HepG2 (cell line): ENCODE results near the gene PPP2R2C. TPM values are rescaled to one million over a fixed set of nuclear protein-coding genes. Genes with fewer than 3 reads are reported as not detected.

Source experiments
- ATF5 ChIP-seq: sonication (generic); formaldehyde crosslinking; IDR thresholded peaks from 2 replicates; pipeline ENCODE4 v1.4.0; 2020; ENCODE audit warnings: mild to moderate bottlenecking, low read depth, missing genetic modification reagents
- CAMTA2 ChIP-seq: sonication (generic); formaldehyde crosslinking; IDR thresholded peaks from 2 replicates; pipeline ENCODE4 v1.4.0; 2020; ENCODE audit warnings: mild to moderate bottlenecking, missing genetic modification reagents, borderline replicate concordance
- CEBPG ChIP-seq: IDR thresholded peaks from 2 replicates; pipeline ENCODE4 v1.6.1; 2016
- E2F1 ChIP-seq: sonication (generic); formaldehyde crosslinking; IDR thresholded peaks from 2 replicates; pipeline ENCODE4 v1.5.0; 2020; ENCODE audit warnings: missing genetic modification reagents
- ESRRA ChIP-seq: sonication (generic); formaldehyde crosslinking; IDR thresholded peaks from 2 replicates; pipeline ENCODE4 v1.5.1; 2020; ENCODE audit warnings: mild to moderate bottlenecking, low read depth, missing genetic modification reagents
- HDAC2 ChIP-seq: sonication (generic); formaldehyde crosslinking; IDR thresholded peaks from 2 replicates; pipeline ENCODE4 v1.4.0; 2020; ENCODE audit warnings: missing genetic modification reagents
- HOXA3 ChIP-seq: sonication (generic); formaldehyde crosslinking; IDR thresholded peaks from 2 replicates; pipeline ENCODE4 v1.5.0; 2020; ENCODE audit warnings: missing genetic modification reagents
- LRRFIP1 ChIP-seq: sonication (generic); formaldehyde crosslinking; conservative IDR thresholded peaks from 2 replicates; pipeline ENCODE4 v1.4.0; 2020; ENCODE audit warnings: missing genetic modification reagents
- MTA3 ChIP-seq: sonication (generic); formaldehyde crosslinking; IDR thresholded peaks from 2 replicates; pipeline ENCODE4 v1.4.0; 2020; ENCODE audit warnings: missing genetic modification reagents
- MYC ChIP-seq: sonication (generic); formaldehyde crosslinking; IDR thresholded peaks from 2 replicates; pipeline ENCODE4 v1.9.0; 2021; ENCODE audit warnings: missing genetic modification reagents, borderline replicate concordance
- REST ChIP-seq, 2 experiments: IDR thresholded peaks; 2 replicates each; pipeline ENCODE4 v1.6.1; 2011 to 2012; ENCODE audit warnings: low read length in 2 of 2, borderline replicate concordance in 1 of 2, low read depth in 1 of 2, mild to moderate bottlenecking in 1 of 2, moderate library complexity in 1 of 2
- RXRB ChIP-seq: IDR thresholded peaks from 2 replicates; pipeline ENCODE4 v1.6.1; 2016; ENCODE audit warnings: borderline replicate concordance, missing genetic modification reagents, missing compliant biosample characterization
- SALL2 ChIP-seq: sonication (generic); formaldehyde crosslinking; IDR thresholded peaks from 2 replicates; pipeline ENCODE4 v1.8.1; 2023; ENCODE audit warnings: mild to moderate bottlenecking, missing genetic modification reagents, inconsistent platforms
- SIN3A ChIP-seq: IDR thresholded peaks from 2 replicates; pipeline ENCODE4 v1.6.1; 2011; ENCODE audit warnings: low read depth, mild to moderate bottlenecking, control low read depth, low read length, borderline replicate concordance
- SOX5 ChIP-seq: IDR thresholded peaks from 2 replicates; pipeline ENCODE4 v1.6.1; 2016; ENCODE audit warnings: borderline replicate concordance
- U2AF2 ChIP-seq: fragments of 200-400 bp; formaldehyde crosslinking; IDR thresholded peaks from 2 replicates; pipeline ENCODE4 v1.6.1; 2017; ENCODE audit warnings: low read depth, mild to moderate bottlenecking, low read length
- XBP1 ChIP-seq: sonication (generic); formaldehyde crosslinking; IDR thresholded peaks from 2 replicates; pipeline ENCODE4 v1.5.0; 2020; ENCODE audit warnings: missing genetic modification reagents
- ZNF260 ChIP-seq: sonication (generic); formaldehyde crosslinking; IDR thresholded peaks from 2 replicates; pipeline ENCODE4 v1.4.0; 2020; ENCODE audit warnings: missing genetic modification reagents, low read depth, mild to moderate bottlenecking, borderline replicate concordance
- ZNF275 ChIP-seq: sonication (generic); formaldehyde crosslinking; IDR thresholded peaks from 2 replicates; pipeline ENCODE4 v1.8.0; 2022; ENCODE audit warnings: missing genetic modification reagents, mild to moderate bottlenecking, inconsistent platforms, borderline replicate concordance
- ZNF441 ChIP-seq: sonication (generic); formaldehyde crosslinking; IDR thresholded peaks from 2 replicates; pipeline ENCODE4 v1.7.0; 2021; ENCODE audit warnings: missing genetic modification reagents, borderline replicate concordance
- polyA plus RNA-seq, 8 experiments: library from polyadenylated mRNA; depleted of rRNA in 3 of 8; stranded (reverse) in 7 of 8; unstranded in 1 of 8; fragments of >200 nt; fragmentation: Illumina TruSeq in 4 of 8; extraction: Trizol in 4 of 8; gene quantifications; 2 replicates each; pipeline versions ENCODE4 v1.2.1 to v1.2.3, GENCODE V29; 2011 to 2016; ENCODE audit warnings: low read depth in 4 of 8, missing spikeins in 1 of 8, mixed read lengths in 1 of 8; ENCODE audit not compliant: insufficient read depth in 1 of 8
- total RNA-seq, 5 experiments: library from RNA; depleted of rRNA; stranded (reverse); fragments of >200 nt; fragmentation: Illumina TruSeq; extraction: Trizol; gene quantifications; 2 replicates each; pipeline ENCODE4 v1.2.3, GENCODE V29; 2016; ENCODE audit warnings: low read depth in 1 of 5

Gene PPP2R2C
- total and polyA plus RNA-seq, 2 of the 13 experiments (the other 11 are each of a cell fraction or from before 2014, with no cell fraction given) = 0.60 to 8.6 TPM

GRCh38 chr4:6322761-6323566, 149.4 kb downstream of the PPP2R2C start (continued):
- TF ChIP-seq LRRFIP1 (CRISPR knock-in tag) (no peak), SIN3A (no peak; the same call in 1 of the 2 replicates), SALL2 (CRISPR knock-in tag) (peak; percentile 66; the same call in 1 of the 2 replicates), MYC (CRISPR knock-in tag) (peak; percentile 43; the same call in 1 of the 2 replicates), E2F1 (CRISPR knock-in tag) (no peak), HDAC2 (CRISPR knock-in tag) (peak; percentile 77), MTA3 (CRISPR knock-in tag) (no peak), RXRB (CRISPR knock-in tag) (peak; percentile 70), U2AF2 (no peak), HOXA3 (CRISPR knock-in tag) (peak; percentile 61; the same call in 1 of the 2 replicates), XBP1 (no peak), ATF5 (no peak), SOX5 (CRISPR knock-in tag) (peak; percentile 83), ESRRA (peak; percentile 64; the same call in 1 of the 2 replicates), ZNF260 (CRISPR knock-in tag) (no peak), CAMTA2 (no peak), CEBPG (CRISPR knock-in tag) (peak; percentile 33; the same call in 1 of the 2 replicates), REST (IDR thresholded peaks at IDR 0.05; ENCODE audit: borderline replicate concordance in 1 of 2, low read depth in 1 of 2, low read length in 2 of 2) (no peak), ZNF441 (CRISPR knock-in tag) (no peak), ZNF275 (CRISPR knock-in tag) (no peak)
